Measurements from ENCODE around the gene TBC1D5. TPM values are rescaled to one million over a fixed set of nuclear protein-coding genes. Genes with fewer than 3 reads are reported as not detected.

The TBC1D5 gene
- total and polyA plus RNA-seq, 2 donors (not counting 1 experiment from before 2014, with no cell fraction given): 22.6 to 111 TPM

GRCh38 chr3:17162116-17162515 lies 580.3 kb downstream of the TBC1D5 start:
- H3K27ac ChIP-seq (ENCODE audit: low read length in 2 of 2): no peak overlapping the region
- Mint-ChIP-seq H3K4me1 (no peaks in the 10 kb centered on the region), H3K27me3 (no peaks in the 10 kb centered on the region), H3K27ac (no peak overlapping the region), H3K4me3 (no peak overlapping the region), H3K9me3 (ENCODE audit: insufficient read depth) (no peaks in the 10 kb centered on the region)
- H3K9me3 ChIP-seq (ENCODE audit: control extremely low read depth in 1 of 3, control insufficient read depth in 2 of 3, insufficient read depth in 1 of 3, low read length in 2 of 3): no peaks in the 10 kb centered on the region
- no peaks in the 10 kb centered on the region for H3K79me2 ChIP-seq (ENCODE audit: control insufficient read depth, insufficient read depth, low read length)
- H3K27me3 ChIP-seq (replicated peaks in 1 of 4; ENCODE audit: control extremely low read depth in 1 of 4, control insufficient read depth in 3 of 4, insufficient read depth in 4 of 4, low read length in 3 of 4): no peaks in the 10 kb centered on the region
- no peak overlapping the region for H3K4me2 ChIP-seq (replicated peaks; ENCODE audit: low read depth, low read length, poor library complexity, severe bottlenecking)
- H3K4me1 ChIP-seq (ENCODE audit: control insufficient read depth in 2 of 2, insufficient read depth in 2 of 2, low read length in 2 of 2): no peaks in the 10 kb centered on the region
- DNase-seq (no peak), ATAC-seq (ENCODE audit: low read depth) (no peak)
- peaks cover 3 to 90% of the 10 kb centered on the region in 2 experiments for H3K36me3 ChIP-seq (replicated peaks in 1 of 2; ENCODE audit: control extremely low read depth in 1 of 2, control insufficient read depth in 1 of 2, extremely low read depth in 1 of 2, insufficient read depth in 2 of 2, low read length in 1 of 2)
- TF ChIP-seq CTCF (IDR thresholded peaks at IDR 0.05) (no peak), EZH2 (IDR thresholded peaks at IDR 0.05; ENCODE audit: borderline replicate concordance, insufficient read depth, low read depth, low read length, poor library complexity, severe bottlenecking) (no peak)
- 100% methylated on average over 1 of the region's 2 CpGs for WGBS (ENCODE audit: insufficient coverage)
- H4K20me1 ChIP-seq (ENCODE audit: control insufficient read depth, insufficient read depth, low read length, poor library complexity, severe bottlenecking): no peaks in the 10 kb centered on the region
- H2AFZ ChIP-seq (ENCODE audit: insufficient read depth, low read depth, low read length, poor library complexity, severe bottlenecking): no peak overlapping the region
- no peak overlapping the region for H3K4me3 ChIP-seq (ENCODE audit: control extremely low read depth in 1 of 5, extremely low read depth in 1 of 5, insufficient read depth in 1 of 5, low read depth in 2 of 5, low read length in 4 of 5)
- ChIA-PET CTCF (no interaction called here), POLR2A (no interaction called here)
- no peak overlapping the region for H3K9ac ChIP-seq (ENCODE audit: low read length)
- intact Hi-C loops (cut with micrococcal nuclease): no loop called here

GRCh38 chr3:17160597-17160996 lies 581.8 kb downstream of the TBC1D5 start:
- ATAC-seq (ENCODE audit: low read depth) (no peak), DNase-seq (no peak)
- Mint-ChIP-seq H3K27ac (no peak overlapping the region), H3K4me1 (no peaks in the 10 kb centered on the region), H3K27me3 (no peaks in the 10 kb centered on the region), H3K4me3 (no peak overlapping the region), H3K9me3 (ENCODE audit: insufficient read depth) (no peaks in the 10 kb centered on the region)
- Histone ChIP-seq H3K9me3 (ENCODE audit: control extremely low read depth in 1 of 3, control insufficient read depth in 2 of 3, insufficient read depth in 1 of 3, low read length in 2 of 3) (peaks cover 0 to 1% (median 0%) of the 10 kb centered on the region in 3 donors), H3K36me3 (replicated peaks in 1 of 2; ENCODE audit: control extremely low read depth in 1 of 2, control insufficient read depth in 1 of 2, extremely low read depth in 1 of 2, insufficient read depth in 2 of 2, low read length in 1 of 2) (peaks cover 3 to 89% of the 10 kb centered on the region in 2 experiments), H3K9ac (ENCODE audit: low read length) (no peak overlapping the region), H2AFZ (ENCODE audit: insufficient read depth, low read depth, low read length, poor library complexity, severe bottlenecking) (no peak overlapping the region), H3K4me3 (ENCODE audit: control extremely low read depth in 1 of 5, extremely low read depth in 1 of 5, insufficient read depth in 1 of 5, low read depth in 2 of 5, low read length in 4 of 5) (no peak overlapping the region), H3K4me1 (ENCODE audit: control insufficient read depth in 2 of 2, insufficient read depth in 2 of 2, low read length in 2 of 2) (no peaks in the 10 kb centered on the region), H3K27me3 (replicated peaks in 1 of 4; ENCODE audit: control extremely low read depth in 1 of 4, control insufficient read depth in 3 of 4, insufficient read depth in 4 of 4, low read length in 3 of 4) (no peaks in the 10 kb centered on the region), H4K20me1 (ENCODE audit: control insufficient read depth, insufficient read depth, low read length, poor library complexity, severe bottlenecking) (no peaks in the 10 kb centered on the region), H3K79me2 (ENCODE audit: control insufficient read depth, insufficient read depth, low read length) (no peaks in the 10 kb centered on the region), H3K27ac (ENCODE audit: low read length in 2 of 2) (no peak overlapping the region), H3K4me2 (replicated peaks; ENCODE audit: low read depth, low read length, poor library complexity, severe bottlenecking) (no peak overlapping the region)
- intact Hi-C loops (cut with micrococcal nuclease): no loop called here
- 88% methylated on average over 4 of the region's 4 CpGs for WGBS (ENCODE audit: insufficient coverage)
- POLR2A ChIA-PET: no interaction called here
- TF ChIP-seq EZH2 (IDR thresholded peaks at IDR 0.05; ENCODE audit: borderline replicate concordance, insufficient read depth, low read depth, low read length, poor library complexity, severe bottlenecking): no peak
- TF ChIP-seq CTCF (IDR thresholded peaks at IDR 0.05): no peak
- CTCF ChIA-PET: no interaction called here

Data from B cell (primary cell).